ENCODE measurements around the gene DGCR6. TPM values are rescaled to one million over a fixed set of nuclear protein-coding genes. Genes with fewer than 3 reads are reported as not detected.
"Not testable (repeated sequence)": the region's sequence is repeated elsewhere in the genome, so short reads cannot be mapped to it uniquely, and the experiment has no call there.

Gene DGCR6
- total RNA-seq, 1 experiment from 2014 or later: 1.8 TPM

- not testable (repeated sequence) for H3K79me2 ChIP-seq (ENCODE audit: insufficient read depth, low read length); H3K27me3 ChIP-seq (ENCODE audit: insufficient read depth, low read length); H2AK5ac ChIP-seq (ENCODE audit: insufficient read length, low read length); H3K23me2 ChIP-seq (ENCODE audit: insufficient read length, low read depth, low read length, poor library complexity, severe bottlenecking); H3K9me3 Mint-ChIP-seq; H3K79me1 ChIP-seq (ENCODE audit: insufficient read depth, low read depth, low read length, poor library complexity, severe bottlenecking); H3K56ac ChIP-seq (ENCODE audit: insufficient read length, low read depth, low read length); H4K91ac ChIP-seq (ENCODE audit: insufficient read length, low read depth, low read length); H2BK5ac ChIP-seq (ENCODE audit: insufficient read length, low read length); H2BK12ac ChIP-seq (ENCODE audit: insufficient read length, low read depth, low read length); H4K5ac ChIP-seq (ENCODE audit: insufficient read length, low read depth, low read length); H3K18ac ChIP-seq (ENCODE audit: insufficient read length, low read depth, low read length); H3K9ac ChIP-seq (ENCODE audit: extremely low read depth, insufficient read length, low read length); H3K9me3 ChIP-seq (ENCODE audit: control insufficient read depth, low read depth, low read length); H3K4me2 ChIP-seq (ENCODE audit: insufficient read depth, insufficient read length, low read length); H3K27me3 Mint-ChIP-seq (ENCODE audit: low read depth); DNase-seq; H3K23ac ChIP-seq (ENCODE audit: insufficient read length, low read depth, low read length); H3K4me1 ChIP-seq (ENCODE audit: insufficient read depth, low read length); H3T11ph ChIP-seq (ENCODE audit: low read length); H2BK120ac ChIP-seq (ENCODE audit: low read depth, low read length, poor library complexity, severe bottlenecking); H4K20me1 ChIP-seq (ENCODE audit: control insufficient read depth, insufficient read depth, insufficient read length); H2AFZ ChIP-seq (ENCODE audit: low read length); H2BK20ac ChIP-seq (ENCODE audit: low read depth, low read length, poor library complexity, severe bottlenecking); H3K4ac ChIP-seq (ENCODE audit: low read depth, low read length); H3K27ac ChIP-seq (ENCODE audit: insufficient read length, low read depth, low read length); H2BK15ac ChIP-seq (ENCODE audit: low read depth, low read length); H4K8ac ChIP-seq (replicated peaks; ENCODE audit: insufficient read length, low read depth, low read length); H3K14ac ChIP-seq (ENCODE audit: insufficient read depth, low read length)
- peak overlapping the region; percentile 93 to 97 (median 97); a peak in 5 of 7 replicates for H3K27ac Mint-ChIP-seq
- peaks cover 0 to 19% (median 14%) of the 10 kb centered on the region in 3 experiments; a peak in 4 of 7 replicates for H3K36me3 Mint-ChIP-seq (ENCODE audit: insufficient read depth in 1 of 3, low read depth in 3 of 3)
- H3K4me1 Mint-ChIP-seq: peaks cover 28 to 29% of the 10 kb centered on the region in 2 experiments
- WGBS (ENCODE audit: extremely low coverage, insufficient read length, low lambda C conversion rate): no CpG with 5 or more reads among the region's 9 CpGs
- H3K4me3 Mint-ChIP-seq: peak overlapping the region; percentile 42 to 53; a peak in 4 of 5 replicates
Measured at GRCh38 chr22:18947105-18947504, 41.0 kb downstream of the DGCR6 start.
